ENCODE results near the gene MCTP1.

- TF ChIP-seq CTCF (IDR thresholded peaks at IDR 0.05) = no peak
- no peak for TF ChIP-seq POLR2AphosphoS5 (IDR thresholded peaks at IDR 0.05)
- no peak for TF ChIP-seq POLR2A (IDR thresholded peaks at IDR 0.05; ENCODE audit: low read depth)
- no peak for TF ChIP-seq EP300 (IDR thresholded peaks at IDR 0.05)
These were observed 177.8 kb downstream of the MCTP1 start for GRCh38 chr5:95107138-95107537.

Measured in esophagus muscularis mucosa (tissue), 4 donors.